BLaER1 (cell line): ENCODE results near the gene ADTRP.

Experiments used
- H3K27ac ChIP-seq: shearing (Covaris generic); formaldehyde crosslinking; 2 replicates; pipeline ENCODE4 v1.8.1; 2022
- H3K27me3 ChIP-seq: shearing (Covaris generic); formaldehyde crosslinking; 2 replicates; pipeline ENCODE4 v1.8.1; 2022
- H3K36me3 ChIP-seq: shearing (Covaris generic); formaldehyde crosslinking; 2 replicates; pipeline ENCODE4 v1.8.1; 2022
- H3K4me1 ChIP-seq: shearing (Covaris generic); formaldehyde crosslinking; 2 replicates; pipeline ENCODE4 v1.8.1; 2022
- H3K4me2 ChIP-seq: shearing (Covaris generic); formaldehyde crosslinking; 2 replicates; pipeline ENCODE4 v1.8.1; 2022
- H3K4me3 ChIP-seq: shearing (Covaris generic); formaldehyde crosslinking; 2 replicates; pipeline ENCODE4 v1.8.1; 2022
- H3K9ac ChIP-seq: shearing (Covaris generic); formaldehyde crosslinking; 2 replicates; pipeline ENCODE4 v1.8.1; 2022
- H3K9me3 ChIP-seq: shearing (Covaris generic); formaldehyde crosslinking; 2 replicates; pipeline ENCODE4 v1.8.1; 2022
- H4K20me1 ChIP-seq: shearing (Covaris generic); formaldehyde crosslinking; 2 replicates; pipeline ENCODE4 v1.8.1; 2022
- Cebpa-rat ChIP-seq: shearing (Covaris generic); IDR thresholded peaks from 2 replicates; pipeline ENCODE4 v1.8.1; 2022

ADTRP gene

DNA sequence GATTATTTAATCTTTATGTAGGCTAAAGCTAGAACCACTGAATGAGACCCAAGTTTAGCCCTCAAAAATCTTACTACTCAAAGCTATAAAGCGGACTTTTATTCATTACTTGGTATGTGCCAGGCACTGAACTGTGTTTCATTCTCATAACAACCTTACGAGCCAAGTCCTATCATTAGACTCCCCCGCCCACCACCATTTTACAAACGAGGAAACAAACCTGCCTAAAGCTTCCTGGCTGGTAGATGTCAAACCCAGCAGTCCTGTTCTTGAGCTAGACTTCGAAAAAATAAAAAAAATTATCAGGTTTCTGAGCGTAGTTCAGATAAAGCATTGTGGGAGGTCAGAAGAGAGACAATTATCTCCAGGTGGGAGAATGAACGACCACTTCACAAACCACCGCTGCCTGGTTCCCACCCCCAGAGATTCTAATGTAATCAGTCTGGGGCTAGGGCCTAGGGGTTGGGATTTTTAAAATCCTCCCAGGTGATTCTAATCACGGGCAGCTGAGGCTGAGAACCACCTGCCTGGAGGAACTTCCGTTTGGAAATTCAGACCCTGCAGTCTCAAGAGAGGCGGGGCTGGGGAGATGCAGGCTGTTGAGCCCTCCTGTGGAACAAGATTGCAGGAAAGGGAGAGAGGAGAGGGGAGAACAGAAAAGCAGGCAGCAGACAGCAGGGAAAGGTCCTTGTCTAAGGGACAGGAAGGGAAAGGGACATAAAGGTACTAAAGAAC, 8.6 kb downstream of the ADTRP start:
- no peaks in the 10 kb centered on the region for H3K9me3 ChIP-seq
- H3K9ac ChIP-seq: no peak overlapping the region
- peak overlapping the region; percentile 60 for H3K4me2 ChIP-seq
- TF ChIP-seq Cebpa-rat: no peak
- peaks cover 20% of the 10 kb centered on the region for H3K4me1 ChIP-seq
- no peaks in the 10 kb centered on the region for H3K36me3 ChIP-seq
- H3K4me3 ChIP-seq: no peak overlapping the region
- no peaks in the 10 kb centered on the region for H3K27me3 ChIP-seq
- no peak overlapping the region for H3K27ac ChIP-seq
- H4K20me1 ChIP-seq: no peaks in the 10 kb centered on the region

DNA sequence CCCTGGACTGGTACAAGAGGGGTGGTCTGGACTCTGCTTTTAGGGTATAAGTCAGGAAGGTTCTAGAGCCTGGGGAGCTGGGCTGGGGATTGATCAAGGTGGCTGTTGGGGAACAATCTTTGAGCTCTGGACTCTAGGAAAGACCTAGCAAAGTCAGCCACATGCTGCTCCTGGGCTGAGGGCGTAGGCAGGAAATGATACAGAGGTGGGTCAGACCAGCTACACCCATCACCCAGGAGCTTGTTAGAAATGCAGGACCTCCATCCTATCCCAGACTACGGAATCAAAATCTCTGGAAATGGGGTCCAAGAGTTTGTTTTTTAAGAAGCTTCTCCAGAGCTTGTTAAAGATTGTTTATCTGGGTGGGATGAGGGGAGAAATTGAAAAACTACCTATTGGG, 9.4 kb downstream of the ADTRP start:
- H3K4me2 ChIP-seq: no peak overlapping the region
- H3K9ac ChIP-seq: no peak overlapping the region
- H3K27ac ChIP-seq: no peak overlapping the region
- H3K27me3 ChIP-seq: no peaks in the 10 kb centered on the region
- no peaks in the 10 kb centered on the region for H3K36me3 ChIP-seq
- H3K4me1 ChIP-seq: peaks cover 15% of the 10 kb centered on the region
- no peak for TF ChIP-seq Cebpa-rat
- no peak overlapping the region for H3K4me3 ChIP-seq
- H4K20me1 ChIP-seq: no peaks in the 10 kb centered on the region
- H3K9me3 ChIP-seq: no peaks in the 10 kb centered on the region

DNA sequence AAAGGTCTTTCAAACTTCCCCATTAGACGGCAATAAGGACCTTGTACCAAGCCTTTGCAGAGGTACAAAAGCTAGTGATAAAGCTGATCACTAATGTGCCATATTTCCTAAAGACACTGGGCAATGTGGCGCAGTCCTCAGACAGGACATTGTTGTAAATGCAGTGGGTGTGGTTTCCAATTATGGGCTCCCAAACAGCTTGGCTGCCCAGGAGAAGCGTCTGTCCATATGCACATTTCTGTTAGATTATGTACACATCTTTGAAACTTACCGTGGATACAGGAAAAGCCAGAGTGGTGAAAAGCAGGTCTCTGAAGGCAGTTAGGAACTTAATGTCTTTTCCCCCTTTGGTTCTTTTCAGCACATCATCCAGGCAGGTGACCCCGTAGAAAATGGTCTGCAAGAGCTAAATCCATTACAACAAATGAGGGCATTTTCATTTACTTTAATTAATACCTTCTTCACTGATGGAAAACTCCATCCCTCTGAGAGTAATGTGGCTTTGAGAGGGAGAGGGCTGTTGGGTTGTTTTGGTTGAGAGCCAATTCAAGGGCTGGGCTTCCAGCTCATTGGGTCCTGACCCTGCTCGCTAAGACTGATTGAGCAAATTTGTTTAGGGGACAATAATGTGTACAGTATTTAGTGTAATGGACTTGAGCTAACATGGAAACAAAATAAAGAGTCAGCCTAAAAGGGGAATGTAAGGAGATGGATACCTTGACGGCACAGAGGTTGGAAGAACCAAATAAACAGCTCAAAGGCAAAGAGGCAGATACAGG, 10.4 kb downstream of the ADTRP start:
- no peaks in the 10 kb centered on the region for H3K9me3 ChIP-seq
- H3K27me3 ChIP-seq: no peaks in the 10 kb centered on the region
- no peak overlapping the region for H3K4me3 ChIP-seq
- no peak overlapping the region for H3K9ac ChIP-seq
- no peak overlapping the region for H3K27ac ChIP-seq
- peaks cover 15% of the 10 kb centered on the region for H3K4me1 ChIP-seq
- TF ChIP-seq Cebpa-rat: no peak
- H3K36me3 ChIP-seq: no peaks in the 10 kb centered on the region
- H4K20me1 ChIP-seq: no peaks in the 10 kb centered on the region
- no peak overlapping the region for H3K4me2 ChIP-seq

DNA sequence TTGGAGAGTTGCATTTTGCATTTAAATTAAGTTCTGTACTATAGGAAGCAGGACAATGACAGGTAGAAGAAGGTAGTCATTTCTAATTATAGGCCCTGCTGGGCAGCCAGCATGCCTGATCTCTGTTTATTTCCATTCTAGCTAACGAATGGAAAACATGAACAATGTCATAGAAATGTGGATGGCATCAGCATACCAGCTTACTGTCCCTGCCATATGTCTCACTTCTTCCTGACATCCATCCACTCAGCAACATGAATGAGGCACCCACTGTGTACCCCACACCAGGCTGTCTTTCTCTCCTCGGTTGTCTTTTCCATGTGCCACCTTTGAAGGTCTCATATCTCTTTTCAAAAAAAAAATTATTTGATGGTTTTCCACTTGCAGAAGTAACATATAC, 11.1 kb downstream of the ADTRP start:
- Histone ChIP-seq H3K9ac (no peak overlapping the region), H3K4me1 (peaks cover 15% of the 10 kb centered on the region), H3K27ac (no peak overlapping the region), H3K36me3 (no peaks in the 10 kb centered on the region), H3K9me3 (no peaks in the 10 kb centered on the region), H3K4me2 (no peak overlapping the region), H3K27me3 (no peaks in the 10 kb centered on the region), H3K4me3 (no peak overlapping the region), H4K20me1 (no peaks in the 10 kb centered on the region)
- no peak for TF ChIP-seq Cebpa-rat

DNA sequence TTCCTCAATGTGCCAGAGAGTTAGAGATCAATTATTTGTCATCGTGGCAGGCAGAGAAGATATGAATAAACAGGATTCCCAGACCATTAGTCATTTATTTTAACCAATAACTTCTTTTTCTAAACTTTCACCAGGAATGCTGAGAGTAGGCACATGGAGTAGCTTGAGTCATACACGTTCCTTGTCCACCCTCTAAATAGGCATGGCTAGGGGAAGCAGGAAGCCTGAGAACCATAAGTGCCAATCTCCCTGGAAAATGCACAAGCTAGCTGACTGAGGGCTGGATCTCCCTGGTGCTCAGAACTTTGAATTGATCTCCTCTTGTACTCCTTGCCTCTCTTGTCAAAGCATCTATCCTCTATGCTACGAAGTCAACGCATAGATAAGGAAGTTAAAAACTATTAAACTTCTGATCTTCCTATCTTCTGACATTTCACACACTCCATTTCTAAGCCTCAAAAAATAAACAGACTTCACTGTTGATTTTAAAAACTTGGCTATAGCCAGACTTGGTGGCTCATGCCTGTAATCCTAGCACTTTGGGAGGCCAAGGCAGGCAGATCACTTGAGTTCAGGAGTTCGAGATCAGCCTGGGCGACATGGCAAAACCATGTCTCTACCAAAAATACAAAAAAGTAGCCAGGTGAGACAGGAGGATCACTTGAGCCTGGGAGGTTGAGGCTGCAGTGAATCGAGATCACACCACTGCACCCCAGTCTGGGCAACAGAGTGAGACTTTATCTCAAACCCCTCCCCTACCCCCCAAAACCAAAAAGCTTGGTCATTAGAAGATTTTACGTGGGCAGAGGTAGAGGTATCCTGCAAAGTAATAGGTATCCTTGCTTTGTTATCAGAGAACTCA, 11.8 kb downstream of the ADTRP start:
- Histone ChIP-seq H3K4me3 (no peak overlapping the region), H3K9me3 (no peaks in the 10 kb centered on the region), H3K4me2 (no peak overlapping the region), H3K27ac (no peak overlapping the region), H3K4me1 (peaks cover 15% of the 10 kb centered on the region), H3K36me3 (no peaks in the 10 kb centered on the region), H3K27me3 (no peaks in the 10 kb centered on the region), H3K9ac (no peak overlapping the region), H4K20me1 (no peaks in the 10 kb centered on the region)
- no peak for TF ChIP-seq Cebpa-rat

DNA sequence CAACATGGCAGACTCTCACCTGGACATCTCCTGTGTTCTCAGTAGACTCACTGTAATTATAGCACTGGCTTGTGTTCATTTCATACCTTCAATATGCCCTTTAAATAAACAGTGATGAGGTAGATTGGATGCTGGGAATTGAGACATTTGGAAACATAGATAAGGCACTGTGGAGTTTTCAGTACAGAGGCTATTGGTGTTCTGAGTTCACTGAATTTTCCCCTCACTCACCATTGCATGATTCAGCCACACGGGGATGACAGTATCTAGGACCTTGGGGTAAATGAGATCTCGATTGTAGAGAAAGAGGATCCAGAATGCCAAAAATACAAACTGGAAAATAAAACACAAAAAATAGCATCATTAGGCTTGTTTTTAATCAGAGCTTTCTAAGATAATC, 12.6 kb downstream of the ADTRP start:
- Histone ChIP-seq H3K4me3 (no peak overlapping the region), H3K4me2 (no peak overlapping the region), H3K9ac (no peak overlapping the region), H3K27me3 (no peaks in the 10 kb centered on the region), H3K4me1 (peaks cover 13% of the 10 kb centered on the region), H3K36me3 (no peaks in the 10 kb centered on the region), H4K20me1 (no peaks in the 10 kb centered on the region), H3K9me3 (no peaks in the 10 kb centered on the region), H3K27ac (no peak overlapping the region)
- no peak for TF ChIP-seq Cebpa-rat

DNA sequence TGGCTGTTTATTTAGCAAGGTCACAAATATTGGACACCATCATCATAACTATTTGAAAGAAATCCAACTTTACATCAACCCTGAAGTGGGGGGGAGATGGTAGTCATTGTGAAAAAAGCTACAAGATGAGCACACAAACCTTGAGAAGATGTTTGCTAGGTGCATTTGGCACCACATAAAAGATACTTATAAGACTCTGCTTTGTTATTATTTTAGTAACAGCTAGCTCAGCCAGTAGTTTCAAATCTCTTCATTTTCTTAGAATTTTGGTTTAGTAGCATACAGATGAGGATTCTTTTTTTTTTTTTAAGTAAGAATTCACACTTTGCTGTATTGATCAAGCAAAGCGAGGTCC, 14.4 kb downstream of the ADTRP start:
- Histone ChIP-seq H3K27me3 (no peaks in the 10 kb centered on the region), H3K9me3 (no peaks in the 10 kb centered on the region), H3K4me2 (no peak overlapping the region), H3K9ac (no peak overlapping the region), H3K27ac (no peak overlapping the region), H3K36me3 (no peaks in the 10 kb centered on the region), H4K20me1 (no peaks in the 10 kb centered on the region), H3K4me3 (no peak overlapping the region), H3K4me1 (no peaks in the 10 kb centered on the region)
- TF ChIP-seq Cebpa-rat: no peak

DNA sequence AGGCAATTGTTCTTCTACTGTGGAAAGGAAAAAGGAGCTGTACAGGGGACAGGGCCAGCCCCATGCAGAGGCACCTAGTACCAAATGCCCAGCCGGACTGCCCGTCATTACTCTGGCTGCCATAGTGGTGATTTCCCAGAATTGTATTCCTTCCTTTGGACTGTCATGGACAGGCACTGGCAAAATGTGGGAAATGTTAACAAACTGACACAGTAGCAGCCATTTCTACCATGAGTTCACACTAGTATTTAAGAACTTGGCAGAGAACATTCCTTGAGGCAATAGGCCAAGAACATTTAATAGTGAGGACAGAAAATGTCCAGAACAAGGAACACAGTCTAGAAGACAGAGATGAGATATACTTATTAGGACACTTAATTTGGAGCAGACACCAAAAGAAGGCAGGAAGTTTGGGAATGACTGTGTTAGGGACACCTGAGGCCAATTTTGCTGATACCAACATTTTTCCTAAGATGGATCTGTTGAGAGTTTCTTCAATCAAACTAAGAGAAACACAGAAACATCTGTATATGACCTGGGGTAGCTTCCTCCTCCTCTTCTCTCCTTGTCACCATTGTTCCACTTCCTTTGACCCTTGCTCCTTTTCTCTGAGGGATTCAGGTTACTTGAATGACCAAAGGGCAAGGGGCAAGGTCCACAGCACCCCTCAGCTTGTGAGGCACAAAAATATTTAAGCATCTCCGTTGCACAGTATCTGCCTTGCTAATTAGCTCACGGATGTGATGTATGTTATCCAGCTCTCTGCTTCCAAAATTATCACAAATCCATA, 14.9 kb downstream of the ADTRP start:
- Histone ChIP-seq H3K9ac (no peak overlapping the region), H3K9me3 (no peaks in the 10 kb centered on the region), H3K4me1 (no peaks in the 10 kb centered on the region), H3K36me3 (no peaks in the 10 kb centered on the region), H3K27me3 (no peaks in the 10 kb centered on the region), H3K4me3 (no peak overlapping the region), H4K20me1 (no peaks in the 10 kb centered on the region), H3K4me2 (no peak overlapping the region), H3K27ac (no peak overlapping the region)
- no peak for TF ChIP-seq Cebpa-rat

DNA sequence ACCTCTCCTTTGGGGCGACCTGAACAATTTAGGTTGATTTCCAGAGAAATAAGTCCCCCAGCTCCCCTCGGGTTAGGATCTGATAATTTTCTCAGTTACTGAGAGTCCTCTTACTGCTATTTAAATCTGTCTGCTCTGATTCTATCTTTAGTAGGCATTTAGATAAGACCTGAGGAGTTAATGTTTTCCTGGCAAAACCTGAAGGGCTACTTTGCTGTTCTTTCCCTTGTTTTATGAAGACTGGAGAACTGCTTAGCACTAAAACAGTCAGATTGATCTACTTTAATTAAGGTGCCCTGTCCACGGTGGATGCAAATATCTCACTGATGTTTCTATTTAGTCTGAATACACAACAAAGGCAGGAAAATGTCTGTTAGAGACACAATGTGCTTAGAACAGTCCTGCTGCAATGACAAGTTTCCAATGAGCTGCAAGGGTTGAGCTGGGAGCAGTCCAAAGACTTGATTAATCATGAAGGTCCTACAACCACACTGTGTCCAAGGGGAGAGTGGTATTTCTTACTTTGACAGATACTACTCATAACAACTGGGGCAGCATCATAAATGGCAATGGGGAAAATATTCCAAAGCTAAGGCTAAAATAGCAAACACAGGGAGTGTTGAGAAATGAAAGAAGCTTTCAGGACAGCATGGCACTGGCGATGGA, 15.7 kb downstream of the ADTRP start:
- no peak for TF ChIP-seq Cebpa-rat
- Histone ChIP-seq H3K27ac (no peak overlapping the region), H3K4me3 (no peak overlapping the region), H3K9me3 (peaks cover 2% of the 10 kb centered on the region; the same call in 1 of the 2 replicates), H3K4me1 (no peaks in the 10 kb centered on the region), H4K20me1 (no peaks in the 10 kb centered on the region), H3K9ac (no peak overlapping the region), H3K36me3 (no peaks in the 10 kb centered on the region), H3K27me3 (no peaks in the 10 kb centered on the region), H3K4me2 (no peak overlapping the region)
